ENCODE results near the gene SLC6A13. TPM values are rescaled to one million over a fixed set of nuclear protein-coding genes. Genes with fewer than 3 reads are reported as not detected.

Gene SLC6A13
- total and polyA plus RNA-seq, 2 of the 8 experiments (the other 6 are each of a cell fraction or from before 2014, with no cell fraction given): 0.03 TPM; not detected in 1

- no peak for TF ChIP-seq CHD7 (IDR thresholded peaks at IDR 0.05; ENCODE audit: insufficient replicate concordance, low read length)
- TF ChIP-seq BRCA1 (IDR thresholded peaks at IDR 0.05; ENCODE audit: low read depth, low read length): no peak
- TF ChIP-seq BACH1 (IDR thresholded peaks at IDR 0.05; ENCODE audit: low read length): no peak
- no peak for TF ChIP-seq GTF2F1 (IDR thresholded peaks at IDR 0.05; ENCODE audit: borderline replicate concordance, low read depth, low read length)
- no peak for TF ChIP-seq POLR2AphosphoS5 (IDR thresholded peaks at IDR 0.05; ENCODE audit: low read depth, low read length)
- no peak for TF ChIP-seq BCL11A (IDR thresholded peaks at IDR 0.05; ENCODE audit: low read depth in 2 of 2, low read length in 2 of 2)
- no peak for TF ChIP-seq KDM5A (IDR thresholded peaks at IDR 0.05; ENCODE audit: low read length)
- TF ChIP-seq JUND (IDR thresholded peaks at IDR 0.05; ENCODE audit: low read length): no peak
Measured at GRCh38 chr12:268483-268840, 5.8 kb upstream of the SLC6A13 start (continued).
